Brain microvascular endothelial cell (primary cell): ENCODE measurements around the gene DCAF4.

ENCODE experiments used
- DNase-seq: peaks from one replicate; pipeline ENCODE4 v3.0.0-alpha.2; 2020
- H3K27ac ChIP-seq: fragments of 250-450 bp; sonication (Bioruptor Pico); 2 replicates; pipeline ENCODE4 v1.5.1; 2020; ENCODE audit warnings: mild to moderate bottlenecking, moderate library complexity
- H3K27me3 ChIP-seq: fragments of 250-450 bp; sonication (Bioruptor Pico); replicated peaks from 2 replicates; pipeline ENCODE4 v1.5.1; 2020; ENCODE audit warnings: mild to moderate bottlenecking
- H3K36me3 ChIP-seq: fragments of 250-450 bp; sonication (Bioruptor Pico); replicated peaks from 2 replicates; pipeline ENCODE4 v1.5.1; 2020; ENCODE audit warnings: mild to moderate bottlenecking
- H3K4me3 ChIP-seq: 2 replicates; pipeline ENCODE4 v1.5.1; 2011; ENCODE audit warnings: low read depth, mild to moderate bottlenecking, control low read depth, low read length, moderate library complexity
- CTCF ChIP-seq: IDR thresholded peaks from 2 replicates; pipeline ENCODE4 v1.5.1; 2011; ENCODE audit warnings: low read depth, mild to moderate bottlenecking, moderate library complexity, low read length, control low read depth, inconsistent platforms; ENCODE audit errors: missing control alignments
- in situ Hi-C: cut with HindIII; loops from 2 replicates; pipeline ENCODE4 v1.10.0; 2017; ENCODE audit warnings: low sequenced_read_pairs, low pct_ligation_motif_present

DCAF4 gene

GRCh38 chr14:72898448-72898847 is 27.8 kb upstream of the DCAF4 start:
- Histone ChIP-seq H3K27ac (no peak overlapping the region), H3K27me3 (no peaks in the 10 kb centered on the region), H3K36me3 (no peaks in the 10 kb centered on the region), H3K4me3 (no peak overlapping the region)
- DNase-seq, result no peak
- in situ Hi-C loops, result no loop called here
- no peak for TF ChIP-seq CTCF

DNA sequence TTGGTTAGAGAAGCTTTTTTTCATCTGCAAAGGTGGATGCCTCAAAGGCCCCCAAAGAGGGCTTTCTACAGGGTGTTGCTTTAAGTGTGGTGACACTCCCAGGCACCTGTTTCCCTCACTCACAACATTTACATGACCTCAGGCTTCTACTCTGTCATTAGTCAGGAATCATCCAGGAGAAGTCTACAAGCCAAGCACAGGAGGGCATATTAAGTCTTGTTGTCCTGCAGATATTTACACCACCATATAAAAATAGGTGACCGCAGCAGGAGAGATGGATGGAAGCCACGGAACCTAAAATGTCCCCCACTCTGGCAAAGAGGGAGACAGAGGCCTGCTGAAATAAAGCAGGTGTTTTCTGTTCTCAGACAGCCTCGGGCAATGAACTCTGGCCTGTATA is 24.9 kb upstream of the DCAF4 start:
- no peak for TF ChIP-seq CTCF
- in situ Hi-C loops, result no loop called here
- H3K27me3 ChIP-seq, result no peaks in the 10 kb centered on the region
- H3K27ac ChIP-seq, result no peak overlapping the region
- DNase-seq, result no peak
- no peaks in the 10 kb centered on the region for H3K36me3 ChIP-seq
- H3K4me3 ChIP-seq, result no peak overlapping the region

DNA sequence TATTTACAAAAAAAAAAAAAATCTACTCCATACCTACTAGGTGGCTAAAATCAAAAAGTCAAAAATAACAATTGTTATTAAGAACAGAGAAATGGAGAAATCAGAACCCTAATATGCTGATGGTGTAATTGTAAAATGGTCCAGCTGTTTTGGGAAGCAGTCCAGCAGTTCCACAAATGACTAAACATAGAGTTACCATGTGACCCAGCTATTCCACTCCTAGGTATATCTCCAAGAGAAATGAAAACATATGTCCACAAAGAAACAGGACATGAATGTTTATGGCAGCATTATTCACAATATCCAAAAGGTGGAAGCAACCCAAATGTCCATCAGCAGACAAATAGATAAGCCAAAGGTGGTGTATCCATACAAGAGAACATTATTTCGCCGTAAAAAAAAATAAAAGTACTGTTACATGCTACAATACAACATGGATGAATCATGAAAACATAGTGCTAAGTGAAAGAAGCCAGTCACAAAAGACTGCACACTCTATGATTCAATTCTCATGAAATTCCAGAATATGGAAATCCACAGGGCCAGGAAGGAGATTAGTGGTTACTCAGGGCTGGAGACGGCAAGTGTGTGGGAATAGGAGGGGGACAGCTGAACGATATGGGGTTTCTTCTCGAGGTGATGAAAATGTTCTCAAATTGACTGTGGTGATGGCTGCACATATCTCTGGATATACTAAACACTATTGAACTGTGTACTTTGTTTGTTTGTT is 23.3 kb upstream of the DCAF4 start:
- no peaks in the 10 kb centered on the region for H3K27me3 ChIP-seq
- H3K36me3 ChIP-seq, result no peaks in the 10 kb centered on the region
- no peak overlapping the region for H3K27ac ChIP-seq
- no peak for TF ChIP-seq CTCF
- DNase-seq, result no peak
- no peak overlapping the region for H3K4me3 ChIP-seq
- in situ Hi-C loops, result no loop called here

DNA sequence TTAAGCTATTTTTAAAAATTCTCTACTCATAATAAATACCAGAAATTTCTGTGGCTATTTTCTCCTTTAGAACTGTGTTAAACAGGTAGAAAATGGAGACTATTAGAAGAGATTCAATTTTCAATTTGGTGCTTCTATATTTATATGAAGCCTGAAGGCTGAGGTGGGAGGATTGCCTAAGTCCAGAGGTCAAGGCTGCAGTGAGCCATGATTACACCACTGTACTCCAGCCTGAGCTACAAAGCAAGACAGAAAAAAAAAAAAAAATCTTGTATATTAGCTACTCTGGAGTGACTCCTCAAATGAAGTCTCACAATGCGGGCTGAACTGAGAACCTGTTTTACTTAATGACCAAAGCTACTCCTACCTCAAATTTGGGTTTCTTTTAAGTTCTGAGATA is 22.5 kb upstream of the DCAF4 start:
- no peak for DNase-seq
- no peaks in the 10 kb centered on the region for H3K27me3 ChIP-seq
- no peak for TF ChIP-seq CTCF
- no peak overlapping the region for H3K27ac ChIP-seq
- in situ Hi-C loops, result no loop called here
- H3K4me3 ChIP-seq, result no peak overlapping the region
- no peaks in the 10 kb centered on the region for H3K36me3 ChIP-seq

DNA sequence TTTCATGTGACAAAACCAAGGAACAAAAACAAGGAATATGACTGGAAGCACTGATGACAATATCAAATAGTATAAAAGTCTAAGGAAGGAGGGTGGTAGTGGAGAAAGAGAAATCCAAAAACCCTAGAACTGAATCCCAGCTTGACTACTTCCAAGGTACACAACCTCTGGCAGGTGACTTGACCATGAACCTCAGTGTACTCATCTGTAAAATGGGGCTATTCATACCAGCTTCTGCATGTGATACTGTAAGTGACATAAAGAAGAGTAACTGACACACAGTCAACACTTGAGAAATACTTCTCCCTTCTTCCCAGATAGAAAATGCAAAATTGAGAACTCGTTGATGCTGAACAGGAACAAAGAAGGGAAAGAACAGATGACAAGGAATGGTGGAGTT is 22.0 kb upstream of the DCAF4 start:
- no peaks in the 10 kb centered on the region for H3K36me3 ChIP-seq
- in situ Hi-C loops, result no loop called here
- DNase-seq, result no peak
- no peaks in the 10 kb centered on the region for H3K27me3 ChIP-seq
- no peak overlapping the region for H3K27ac ChIP-seq
- no peak overlapping the region for H3K4me3 ChIP-seq
- no peak for TF ChIP-seq CTCF
